GM19397 (cell line): ENCODE data around the gene NFKBIE.
A peak's percentile ranks its signal among the peaks of the same experiment; 100 is the strongest.
"Not testable (repeated sequence)": the region's sequence is repeated elsewhere in the genome, so short reads cannot be mapped to it uniquely, and the experiment has no call there.

Source experiments
- ATAC-seq: cut with Tn5 transposase; IDR thresholded peaks from one replicate; pipeline ENCODE4 v1.9.1; 2021; ENCODE audit warnings: mild to moderate bottlenecking, moderate library complexity; ENCODE audit not compliant: unreplicated experiment

The NFKBIE gene

GRCh38 chr6:44247338-44248302 is 17.7 kb downstream of the NFKBIE start:
- ATAC-seq = peak; percentile 31

- peak; percentile 44 for ATAC-seq
These were observed 18.6 kb downstream of the NFKBIE start, which contains the start of gene HSP90AB1 for GRCh38 chr6:44246663-44247337. Gene HSP90AB1 (plus strand): TSS chr6:44247101. CDS start chr6:44248630, 1,529 bp downstream.

DNA sequence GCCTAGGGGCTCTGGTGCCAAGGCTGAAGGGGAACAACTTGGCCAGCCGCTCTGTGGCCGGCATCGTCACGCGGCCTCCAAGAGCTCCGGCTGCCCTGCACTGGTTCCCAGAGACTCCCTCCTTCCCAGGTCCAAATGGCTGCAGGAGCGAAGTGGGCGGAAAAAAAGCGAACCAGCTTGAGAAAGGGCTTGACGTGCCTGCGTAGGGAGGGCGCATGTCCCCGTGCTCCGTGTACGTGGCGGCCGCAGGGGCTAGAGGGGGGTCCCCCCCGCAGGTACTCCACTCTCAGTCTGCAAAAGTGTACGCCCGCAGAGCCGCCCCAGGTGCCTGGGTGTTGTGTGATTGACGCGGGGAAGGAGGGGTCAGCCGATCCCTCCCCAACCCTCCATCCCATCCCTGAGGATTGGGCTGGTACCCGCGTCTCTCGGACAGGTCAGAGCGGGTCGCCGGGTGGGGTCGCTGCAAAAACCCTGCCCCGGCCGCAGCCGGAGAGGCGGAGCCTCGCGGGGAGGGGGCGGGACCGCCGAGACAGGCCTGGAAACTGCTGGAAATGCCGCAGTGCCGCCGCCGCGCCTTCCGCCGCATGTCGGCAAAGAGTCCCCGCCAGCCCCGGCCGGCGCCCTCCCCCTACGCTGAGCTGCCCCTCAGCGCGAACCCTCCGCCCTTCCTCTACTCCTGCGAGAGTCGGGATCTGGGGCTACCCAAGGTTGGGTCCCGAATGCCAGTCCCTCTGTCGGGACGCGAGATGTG is 19.3 kb downstream of the NFKBIE start:
- ATAC-seq = peak; percentile 53

GRCh38 chr6:44245391-44245911 is 19.9 kb downstream of the NFKBIE start:
- ATAC-seq = no peak

DNA sequence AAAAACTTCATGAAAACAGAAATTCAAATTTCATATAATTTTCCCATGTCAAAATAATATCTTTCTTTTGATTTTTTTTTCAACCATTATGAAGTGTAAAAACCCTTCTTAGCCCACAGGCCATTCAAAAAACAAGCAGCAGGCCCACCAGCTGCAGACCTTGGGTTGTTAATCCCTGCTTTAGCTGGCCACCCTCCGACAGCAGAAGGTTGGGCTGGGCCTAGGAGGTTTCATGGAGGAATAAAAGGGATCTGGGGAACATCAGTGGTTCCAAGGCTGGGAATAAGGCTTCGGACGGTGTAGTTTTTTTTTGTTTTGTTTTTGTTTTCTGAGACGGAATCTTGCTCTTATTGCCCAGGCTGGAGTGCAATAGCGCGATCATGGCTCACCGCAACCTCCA is 22.0 kb downstream of the NFKBIE start:
- no peak for ATAC-seq

DNA sequence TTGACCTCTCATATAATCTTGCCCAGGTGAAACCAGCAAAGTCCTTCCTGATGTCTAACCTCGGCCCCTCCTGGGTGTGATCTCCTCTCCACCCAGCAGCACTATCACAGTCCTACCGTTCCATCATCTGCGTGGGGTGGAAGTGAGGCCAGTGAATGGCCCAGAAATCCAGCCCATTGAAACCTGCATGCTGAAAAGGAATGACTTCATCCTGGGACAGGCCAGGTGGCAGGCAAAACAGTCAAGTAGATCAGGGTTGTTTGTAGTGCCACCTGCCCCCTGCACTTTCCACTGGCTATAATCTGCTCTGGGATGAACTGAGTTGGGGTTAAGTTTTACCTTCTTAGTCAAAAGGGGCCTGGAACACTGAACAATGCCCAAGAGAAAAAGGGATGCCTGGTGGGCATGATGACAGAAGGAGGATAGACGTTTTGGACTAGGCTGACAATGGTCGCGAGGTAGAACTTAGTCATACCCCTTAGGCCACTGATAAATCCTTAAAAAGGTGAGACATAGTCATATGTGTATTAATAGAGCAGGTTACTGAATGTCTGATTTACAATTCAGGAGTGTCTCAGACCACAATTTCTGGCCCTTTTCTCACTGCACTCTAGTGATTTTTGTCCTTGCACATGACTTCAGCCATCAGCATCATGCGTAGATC is 26.5 kb downstream of the NFKBIE start:
- ATAC-seq = no peak

DNA sequence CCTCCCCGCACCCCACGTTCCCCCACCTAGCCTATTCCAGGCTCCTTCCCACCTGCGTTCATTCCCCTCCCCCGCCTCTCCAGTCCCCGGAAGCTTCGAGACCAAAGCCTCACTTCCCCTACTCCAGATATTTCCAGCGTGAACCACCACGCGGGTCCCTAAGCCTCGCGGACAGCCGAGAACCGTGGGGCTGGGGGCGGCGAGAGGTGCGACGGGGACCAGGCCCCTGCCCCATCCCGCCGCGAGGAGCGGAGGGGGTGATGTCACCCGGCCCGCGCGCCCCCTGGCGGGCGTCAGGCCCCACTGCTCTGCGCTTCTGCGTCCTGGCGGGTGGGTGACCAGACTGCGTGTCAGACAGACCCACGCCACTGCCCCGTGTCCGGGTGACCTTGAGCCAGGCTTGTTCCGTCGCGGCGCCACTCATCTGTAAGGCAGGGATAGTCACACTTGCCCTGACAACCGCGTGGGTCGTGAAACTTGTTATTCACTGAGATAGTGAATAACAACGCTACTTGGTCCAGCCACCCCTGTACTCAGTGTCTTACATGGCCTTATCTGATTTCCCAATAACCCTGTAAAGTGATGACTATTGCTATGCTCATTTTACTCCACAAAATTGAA is 27.4 kb downstream of the NFKBIE start:
- peak; percentile 71 for ATAC-seq

- peak; percentile 29 for ATAC-seq
These were observed 28.1 kb downstream of the NFKBIE start for GRCh38 chr6:44237021-44237812.

DNA sequence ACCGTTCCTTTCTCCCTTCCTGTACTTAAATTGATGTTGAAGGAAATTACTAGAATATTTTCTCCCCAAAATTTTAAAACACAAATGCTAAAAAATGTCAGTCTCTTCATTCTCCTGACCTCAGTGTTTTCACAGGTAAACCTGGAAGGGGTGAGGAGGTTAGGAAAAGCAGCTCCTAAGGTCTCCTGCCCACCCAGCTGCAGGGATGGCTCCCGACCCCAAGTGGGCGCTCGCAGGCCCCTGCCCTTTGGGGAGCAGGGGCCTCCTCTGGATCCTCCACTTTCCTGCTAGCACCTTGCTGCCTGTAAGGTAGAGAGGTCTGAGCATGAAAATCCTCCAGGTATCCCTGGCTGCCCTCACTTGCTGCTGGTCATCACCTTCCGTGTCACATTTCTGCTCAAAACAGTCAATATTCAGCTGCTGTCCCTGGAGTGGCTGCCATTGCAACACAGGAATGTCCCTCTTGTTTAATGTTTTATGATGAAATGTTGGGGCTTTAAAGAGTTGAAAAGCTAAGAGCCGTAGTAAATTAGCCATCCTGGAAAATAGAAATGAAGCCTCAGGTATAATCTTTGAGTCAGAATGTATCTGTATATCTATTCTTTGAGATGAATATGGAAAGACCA is 29.3 kb downstream of the NFKBIE start:
- ATAC-seq = no peak

DNA sequence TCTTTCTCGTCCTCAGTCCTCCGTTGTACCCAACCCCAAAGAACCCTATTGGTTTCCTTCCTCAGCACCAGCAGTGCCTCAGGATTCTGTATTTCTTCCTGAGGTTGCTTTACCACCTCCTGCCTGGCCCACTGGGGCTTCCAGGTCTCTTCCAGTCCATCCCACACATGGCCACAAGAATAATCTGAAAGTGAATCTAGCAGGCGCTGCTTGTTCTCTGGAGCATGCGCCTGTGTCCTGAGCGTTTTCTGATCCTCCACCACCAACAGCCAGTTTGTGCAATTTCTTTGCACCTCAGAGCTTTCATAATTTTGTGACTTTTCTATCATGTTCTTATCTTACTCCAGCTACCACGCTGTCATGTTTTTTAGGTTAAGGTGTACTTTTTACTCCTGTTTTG is 30.1 kb downstream of the NFKBIE start:
- no peak for ATAC-seq

DNA sequence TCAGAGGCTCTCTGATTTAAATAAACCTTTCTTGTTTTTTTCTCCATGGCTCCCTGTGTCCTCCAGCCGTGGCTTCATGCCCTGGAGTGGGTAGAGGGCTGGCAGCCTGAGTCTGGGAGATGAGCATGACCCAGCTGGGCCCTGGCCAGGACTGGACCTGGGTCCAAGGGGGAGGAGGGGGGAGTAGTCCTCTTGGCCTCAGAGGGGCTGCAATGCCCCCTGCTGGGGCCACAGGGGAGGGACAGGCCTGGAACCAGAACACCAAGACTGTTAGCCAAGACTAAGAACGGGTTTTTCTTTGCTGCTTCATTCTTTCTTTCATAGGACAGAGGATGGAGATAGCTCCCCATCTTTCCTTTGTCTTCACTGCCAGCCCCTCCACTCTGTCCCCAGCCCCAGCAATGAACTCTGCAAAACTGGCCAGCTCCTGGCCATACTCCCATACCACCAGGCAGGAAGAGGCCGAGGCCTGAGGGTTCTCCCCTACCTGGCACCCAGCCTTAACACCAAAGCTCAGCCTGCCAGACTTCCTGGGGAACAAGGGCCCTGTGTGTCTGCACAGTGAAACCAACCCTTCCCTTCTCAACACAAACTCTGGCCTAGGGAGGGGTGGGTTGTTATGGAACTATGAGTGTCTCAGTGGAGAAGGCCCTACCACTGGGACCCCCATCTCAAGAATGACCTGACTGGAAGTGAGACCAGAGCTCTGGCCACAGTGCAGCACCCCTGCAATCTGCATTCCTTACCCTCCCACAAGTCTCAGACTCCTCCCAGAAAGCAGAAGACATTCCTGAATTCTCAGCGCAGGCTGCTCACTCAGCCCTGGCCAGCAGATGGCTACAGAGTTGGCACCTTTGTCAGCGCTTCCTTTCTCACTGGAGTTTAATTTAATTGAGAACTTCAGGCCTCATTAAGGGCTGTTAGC is 31.0 kb downstream of the NFKBIE start:
- no peak for ATAC-seq

- no peak for ATAC-seq
These were observed 31.7 kb downstream of the NFKBIE start for GRCh38 chr6:44233567-44234100.

DNA sequence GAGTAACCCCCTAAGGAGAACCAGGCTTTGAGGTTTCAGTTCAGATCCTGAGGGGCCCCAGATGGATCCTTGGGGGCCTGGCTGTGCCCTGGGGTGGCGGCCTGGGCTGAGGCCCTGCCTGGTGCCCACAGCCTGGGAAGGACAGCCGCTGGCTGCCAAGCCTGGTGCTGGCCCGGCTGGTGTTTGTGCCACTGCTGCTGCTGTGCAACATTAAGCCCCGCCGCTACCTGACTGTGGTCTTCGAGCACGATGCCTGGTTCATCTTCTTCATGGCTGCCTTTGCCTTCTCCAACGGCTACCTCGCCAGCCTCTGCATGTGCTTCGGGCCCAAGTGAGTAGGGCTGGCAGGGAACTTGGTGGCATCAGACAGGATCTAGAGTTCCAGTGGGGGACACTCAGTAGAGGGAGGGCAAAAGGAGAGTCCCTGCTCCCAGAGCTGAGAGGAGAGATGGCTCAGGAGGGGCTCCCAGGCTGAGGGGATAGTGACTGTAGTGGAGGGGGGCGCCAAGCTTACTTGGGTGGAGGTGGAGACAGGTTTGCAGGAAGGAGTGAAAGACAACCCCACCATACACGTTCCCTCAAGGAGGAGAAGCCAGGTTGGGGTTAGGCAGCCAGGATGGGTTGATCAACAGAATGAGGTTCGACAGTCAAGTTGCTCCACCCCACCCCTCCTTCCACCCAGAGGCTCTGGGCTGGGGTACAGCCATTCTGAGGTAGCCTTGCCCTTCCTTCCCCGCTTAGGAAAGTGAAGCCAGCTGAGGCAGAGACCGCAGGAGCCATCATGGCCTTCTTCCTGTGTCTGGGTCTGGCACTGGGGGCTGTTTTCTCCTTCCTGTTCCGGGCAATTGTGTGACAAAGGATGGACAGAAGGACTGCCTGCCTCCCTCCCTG is 32.4 kb downstream of the NFKBIE start:
- ATAC-seq = no peak

DNA sequence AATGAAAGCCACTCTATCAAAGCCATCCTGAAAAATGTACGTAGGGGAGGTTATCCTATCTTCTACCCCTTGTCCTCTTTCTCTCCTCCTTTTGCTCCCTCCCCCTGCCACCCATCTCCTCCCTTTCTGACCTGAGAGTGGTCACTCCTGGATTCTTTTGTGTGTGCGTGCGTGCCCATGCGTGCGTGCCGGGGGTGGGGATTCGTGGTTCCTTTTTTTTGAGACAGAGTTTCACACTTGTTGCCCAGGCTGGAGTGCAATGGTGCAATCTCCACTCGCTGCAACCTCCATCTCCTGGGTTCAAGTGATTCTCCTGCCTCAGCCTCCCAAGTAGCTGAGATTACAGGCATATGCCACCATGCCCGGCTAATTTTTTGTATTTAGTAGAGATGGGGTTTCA is 33.9 kb downstream of the NFKBIE start:
- not testable (repeated sequence) for ATAC-seq

- ATAC-seq = no peak
These were observed 35.2 kb downstream of the NFKBIE start for GRCh38 chr6:44230034-44230675.
